Measurements from ENCODE around the gene TBKBP1. TPM values are rescaled to one million over a fixed set of nuclear protein-coding genes. Genes with fewer than 3 reads are reported as not detected.

The TBKBP1 gene
- total and polyA plus RNA-seq, 9 of the 15 experiments (the other 6 are each of a cell fraction or from before 2014, with no cell fraction given) = 0.03 to 15.6 (median 6.8) TPM

GRCh38 chr17:47650525-47651522, 43.1 kb upstream of the TBKBP1 start (continued):
- 0 out of 2 replicates have a peak, but pooled peaks have one; percentile 31 for TF ChIP-seq HDAC2 (IDR thresholded peaks at IDR 0.05)
- 0 out of 2 replicates have a peak, but pooled peaks have one; percentile 22 for TF ChIP-seq BCOR (IDR thresholded peaks at IDR 0.05)
- TF ChIP-seq SMARCE1 (IDR thresholded peaks at IDR 0.05) = peak; percentile 41; the same call in 1 of the 2 replicates
- peak; percentile 57 for TF ChIP-seq CREB1 (IDR thresholded peaks at IDR 0.05)
- peak; percentile 47 for TF ChIP-seq CREB1 (CRISPR knock-in tag; IDR thresholded peaks at IDR 0.05)
- peak in 1 of 2 experiments; percentile 74; a peak in 2 of 4 replicates for TF ChIP-seq MLLT1 (IDR thresholded peaks at IDR 0.05)
- TF ChIP-seq HNRNPK (IDR thresholded peaks at IDR 0.05; ENCODE audit: low read depth, low read length, poor library complexity, severe bottlenecking) = peak; percentile 94
- TF ChIP-seq NRF1 (conservative IDR thresholded peaks at IDR 0.05 in 1 of 2, IDR thresholded peaks at IDR 0.05 in 1 of 2) = peak; percentile 60 to 70
- no peak for TF ChIP-seq NR2C2 (CRISPR knock-in tag; IDR thresholded peaks at IDR 0.05)
- no peak for TF ChIP-seq NR2C2 (tag; IDR thresholded peaks at IDR 0.05)
- TF ChIP-seq HBP1 (CRISPR knock-in tag; IDR thresholded peaks at IDR 0.05) = no peak
- peak; percentile 57; the same call in 1 of the 2 replicates for TF ChIP-seq NBN (IDR thresholded peaks at IDR 0.05; ENCODE audit: low read depth)
- TF ChIP-seq HCFC1 (IDR thresholded peaks at IDR 0.05; ENCODE audit: low read depth, low read length) = peak; percentile 36; the same call in 1 of the 2 replicates
- peak; percentile 95 for TF ChIP-seq EP400 (IDR thresholded peaks at IDR 0.05)
- peak; percentile 70 for TF ChIP-seq RBFOX2 (IDR thresholded peaks at IDR 0.05; ENCODE audit: low read depth, low read length)
- 0 out of 2 replicates have a peak, but pooled peaks have one; percentile 44 for TF ChIP-seq CC2D1A (IDR thresholded peaks at IDR 0.05)
- peak; percentile 45; the same call in 1 of the 2 replicates for TF ChIP-seq SMARCA4 (IDR thresholded peaks at IDR 0.05)
- TF ChIP-seq SIN3A (IDR thresholded peaks at IDR 0.05; ENCODE audit: borderline replicate concordance in 2 of 2, control insufficient read depth in 1 of 2, low read depth in 2 of 2, low read length in 2 of 2) = peak; percentile 74 to 90; a peak in 2 of 4 replicates
- TF ChIP-seq CBX8 (IDR thresholded peaks at IDR 0.05; ENCODE audit: borderline replicate concordance, extremely low read depth, low read depth, low read length, poor library complexity, severe bottlenecking) = no peak
- TF ChIP-seq ZNF77 (CRISPR knock-in tag; IDR thresholded peaks at IDR 0.05) = no peak
- TF ChIP-seq PPARD (CRISPR knock-in tag; IDR thresholded peaks at IDR 0.05) = no peak
- no peak for TF ChIP-seq PHB2 (IDR thresholded peaks at IDR 0.05; ENCODE audit: low read depth)
- peak; percentile 84 for TF ChIP-seq MXI1 (IDR thresholded peaks at IDR 0.05; ENCODE audit: low read depth, low read length)
- TF ChIP-seq, protein P1, sequence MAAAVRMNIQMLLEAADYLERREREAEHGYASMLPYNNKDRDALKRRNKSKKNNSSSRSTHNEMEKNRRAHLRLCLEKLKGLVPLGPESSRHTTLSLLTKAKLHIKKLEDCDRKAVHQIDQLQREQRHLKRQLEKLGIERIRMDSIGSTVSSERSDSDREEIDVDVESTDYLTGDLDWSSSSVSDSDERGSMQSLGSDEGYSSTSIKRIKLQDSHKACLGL (CRISPR knock-in tag; IDR thresholded peaks at IDR 0.05; ENCODE audit: borderline replicate concordance, poor library complexity, severe bottlenecking) = peak; percentile 49
